HCT116 (cell line): ENCODE measurements around the gene SCGB1C2. TPM values are rescaled to one million over a fixed set of nuclear protein-coding genes. Genes with fewer than 3 reads are reported as not detected.
"Not testable (repeated sequence)": the region's sequence is repeated elsewhere in the genome, so short reads cannot be mapped to it uniquely, and the experiment has no call there.

Experiments
- ATAC-seq: fragments of 200-7000 bp; cut with Tn5 transposase; 2 replicates; pipeline ENCODE4 v1.9.1; 2020; ENCODE audit warnings: mild to moderate bottlenecking, moderate library complexity
- Bru-seq: library from RNA; stranded (reverse); fragments of 400-500 nt; gene quantifications from one replicate; lab custom pipeline; 2021; lab: Mats Ljungman, UMichigan
- BruChase-seq, 2 experiments: library from RNA; stranded (reverse); fragments of 400-500 nt; gene quantifications; one replicate each; lab custom pipeline; 2021; lab: Mats Ljungman, UMichigan
- BruUV-seq: library from RNA; stranded (reverse); fragments of 400-500 nt; replicated peaks from 2 replicates; lab custom pipeline; 2021; lab: Mats Ljungman, UMichigan
- CTCF ChIA-PET: fragments of 300-600 bp; sonication (Branson Sonifier 250); formaldehyde crosslinking; loops from one replicate; lab custom pipeline; 2021; ENCODE audit warnings: antibody characterized with exemption; lab: Charles Lee
- POLR2A ChIA-PET: fragments of 300-600, 350-600 bp; sonication (Branson Sonifier 250); formaldehyde crosslinking; loops from one replicate; lab custom pipeline; 2021; ENCODE audit warnings: antibody characterized with exemption; lab: Charles Lee
- RAD21 ChIA-PET, 2 experiments: fragments of 300-600 bp; sonication (Branson Sonifier 250); formaldehyde crosslinking; loops; one replicate each; lab custom pipeline; 2023; ENCODE audit warnings: low total read pairs in 2 of 2; ENCODE audit not compliant: uncharacterized antibody in 2 of 2, unreplicated experiment in 2 of 2, low non-redundant PET in 1 of 2; lab: Charles Lee
- DNase-seq: peaks from one replicate; pipeline ENCODE4 v3.0.0-alpha.2; 2010; ENCODE audit warnings: low read depth, low spot score
- H2AFZ ChIP-seq: fragments of 200-600 bp; shearing (Covaris generic), sonication (generic); 2 replicates; pipeline ENCODE4 v1.6.1; 2017; ENCODE audit warnings: low read depth, mixed run types, mixed read lengths, antibody characterized with exemption, low read length; ENCODE audit not compliant: poor library complexity, severe bottlenecking
- H3K27ac ChIP-seq: 2 replicates; pipeline ENCODE4 v1.5.1; 2012; ENCODE audit warnings: low read depth, low read length
- H3K27me3 ChIP-seq: fragments of 200-600 bp; sonication (generic); 2 replicates; pipeline ENCODE4 v1.6.1; 2016; ENCODE audit warnings: mixed run types, low read length, mixed read lengths; ENCODE audit not compliant: insufficient read depth
- H3K36me3 ChIP-seq, 2 experiments: fragments of 200-500 bp in 1 of 2; fragments of 200-600 bp in 1 of 2; sonication (Bioruptor generic) in 1 of 2; sonication (generic) in 1 of 2; 2 replicates each; pipeline versions ENCODE4 v1.5.1 to v1.6.1; 2014 to 2016; ENCODE audit warnings: low read length in 2 of 2, inconsistent platforms in 1 of 2, mixed read lengths in 1 of 2, mixed run types in 1 of 2; ENCODE audit not compliant: insufficient read depth in 2 of 2, control insufficient read depth in 1 of 2
- H3K4me1 ChIP-seq, 2 experiments: fragments of 200-600 bp in 1 of 2; sonication (generic) in 1 of 2; 2 replicates each; pipeline versions ENCODE4 v1.5.1 to v1.6.1; 2012 to 2017; ENCODE audit warnings: low read length in 2 of 2, inconsistent platforms in 1 of 2, mild to moderate bottlenecking in 1 of 2, mixed read lengths in 1 of 2, mixed run types in 1 of 2, moderate library complexity in 1 of 2; ENCODE audit not compliant: insufficient read depth in 2 of 2, control insufficient read depth in 1 of 2
- H3K4me2 ChIP-seq: fragments of 200-600 bp; sonication (generic); 2 replicates; pipeline ENCODE4 v1.6.1; 2017; ENCODE audit warnings: mixed run types, low read length, mixed read lengths
- H3K4me3 ChIP-seq, 2 experiments: fragments of 200-600 bp in 1 of 2; sonication (generic) in 1 of 2; replicated peaks in 1 of 2; 2 replicates each; pipeline ENCODE4 v1.5.1; 2011 to 2016; ENCODE audit warnings: low read length in 2 of 2, control low read depth in 1 of 2, low read depth in 1 of 2, mild to moderate bottlenecking in 1 of 2, mixed read lengths in 1 of 2, mixed run types in 1 of 2
- H3K79me2 ChIP-seq: fragments of 200-600 bp; sonication (generic); 2 replicates; pipeline ENCODE4 v1.6.1; 2017; ENCODE audit warnings: mild to moderate bottlenecking, mixed run types, low read length, moderate library complexity, mixed read lengths; ENCODE audit not compliant: insufficient read depth
- H3K9ac ChIP-seq: fragments of 200-600 bp; sonication (generic); 2 replicates; pipeline ENCODE4 v1.6.1; 2016; ENCODE audit warnings: low read length, mixed read lengths
- H3K9me2 ChIP-seq: fragments of 200-600 bp; sonication (generic), shearing (Covaris generic); 2 replicates; pipeline ENCODE4 v1.6.1; 2017; ENCODE audit warnings: mixed run types, mild to moderate bottlenecking, moderate library complexity; ENCODE audit not compliant: insufficient read depth
- H3K9me3 ChIP-seq, 2 experiments: fragments of 200-500 bp in 1 of 2; fragments of 200-600 bp in 1 of 2; sonication (Bioruptor generic) in 1 of 2; sonication (generic) in 1 of 2; 2 replicates each; pipeline ENCODE4 v1.6.1; 2014 to 2017; ENCODE audit warnings: low read length in 2 of 2, mixed read lengths in 2 of 2, inconsistent platforms in 1 of 2, low read depth in 1 of 2, mild to moderate bottlenecking in 1 of 2, mixed run types in 1 of 2, moderate library complexity in 1 of 2; ENCODE audit not compliant: control insufficient read depth in 1 of 2, insufficient read depth in 1 of 2
- H4K20me1 ChIP-seq: fragments of 200-600 bp; sonication (generic), shearing (Covaris generic); 2 replicates; pipeline ENCODE4 v1.6.1; 2017; ENCODE audit warnings: mixed run types, mild to moderate bottlenecking, moderate library complexity; ENCODE audit not compliant: insufficient read depth
- intact Hi-C: fragments of 100-400 bp; cut with micrococcal nuclease; formaldehyde crosslinking; loops from 2 replicates; pipeline ENCODE4 v1.10.0; 2022
- long read RNA-seq: library from polyadenylated mRNA; unstranded; transcript quantifications from one replicate; pipeline ENCODE4 v2.0.0, GENCODE V29; 2021; ENCODE audit not compliant: unreplicated experiment
- polyA plus RNA-seq: library from polyadenylated mRNA; unstranded; fragments of >200 nt; gene quantifications from 2 replicates; pipeline ENCODE4 v1.2.1, GENCODE V29; 2012; ENCODE audit warnings: missing spikeins
- total RNA-seq: library from RNA; stranded (reverse); gene quantifications from one replicate; pipeline ENCODE4 v1.2.1, GENCODE V29; 2021; ENCODE audit not compliant: unreplicated experiment

The SCGB1C2 gene
- total RNA-seq = not detected
- polyA plus RNA-seq = not detected in 2 replicates
- not detected for Bru-seq, nascent RNA
- not detected for BruChase-seq, experiment 1, labeled RNA remaining after a 6-hour chase
- BruChase-seq, experiment 2, labeled RNA remaining after a 2-hour chase = not detected
- long read RNA-seq = 0 reads

DNA sequence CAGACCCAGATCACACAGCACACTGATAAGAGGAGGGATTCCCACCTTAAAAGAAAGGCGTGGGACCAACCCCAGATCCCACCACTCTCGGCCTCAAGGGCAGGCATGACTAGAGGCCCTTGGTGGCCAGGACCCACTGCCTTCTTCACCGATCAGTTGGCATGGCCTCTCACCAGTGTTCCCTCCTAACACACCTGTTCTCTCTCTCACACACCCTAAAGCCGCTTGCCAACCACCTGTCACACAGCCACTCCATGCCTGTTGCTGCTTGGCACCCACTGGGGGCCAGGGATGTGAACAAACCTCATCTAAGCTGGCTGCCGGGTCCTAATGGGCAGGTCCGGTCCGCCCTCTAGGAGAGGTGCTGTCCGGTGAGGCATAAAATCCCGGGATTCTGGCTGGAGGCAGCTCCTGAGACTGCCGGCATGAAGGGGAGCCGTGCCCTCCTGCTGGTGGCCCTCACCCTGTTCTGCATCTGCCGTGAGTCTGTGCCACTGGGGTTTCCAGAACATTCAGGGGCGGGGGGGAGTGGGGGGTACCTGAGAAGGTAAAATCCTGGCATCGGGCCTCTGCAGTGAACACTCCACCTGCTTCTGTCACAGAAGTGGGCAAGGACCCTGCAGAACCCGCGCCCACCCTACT, at the start of gene SCGB1C2:
Gene SCGB1C2 (plus strand): TSS at position 404 of the 642 bp plus-strand sequence. CDS start 22 bp downstream, at position 426.
- ATAC-seq, H3K9ac ChIP-seq, H3K4me1 ChIP-seq, RAD21 ChIA-PET, BruUV-seq, H3K9me3 ChIP-seq, H3K27me3 ChIP-seq, intact Hi-C loops, H3K4me2 ChIP-seq, H3K36me3 ChIP-seq, H2AFZ ChIP-seq, POLR2A ChIA-PET, CTCF ChIA-PET, H4K20me1 ChIP-seq, H3K79me2 ChIP-seq, DNase-seq, H3K4me3 ChIP-seq, H3K9me2 ChIP-seq, H3K27ac ChIP-seq: not testable (repeated sequence)

DNA sequence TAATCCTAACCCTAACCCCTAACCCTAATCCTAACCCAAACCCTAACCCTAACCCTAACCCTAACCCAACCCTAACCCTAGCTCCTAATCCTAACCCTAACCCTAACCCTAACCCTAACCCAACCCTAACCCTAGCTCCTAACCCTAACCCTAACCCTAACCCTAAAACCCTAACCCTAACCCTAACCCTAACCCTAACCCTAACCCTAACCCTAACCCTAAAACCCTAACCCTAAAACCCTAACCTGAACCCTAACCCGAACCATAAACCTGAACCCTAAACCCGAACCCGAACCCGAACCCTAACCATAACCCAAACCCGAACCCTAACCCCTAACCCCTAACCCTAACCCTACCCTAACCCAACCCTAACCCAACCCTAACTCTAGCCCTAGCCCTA, 24.3 kb upstream of the SCGB1C2 start:
- BruUV-seq, DNase-seq, H3K9me2 ChIP-seq: not testable (repeated sequence)

More for the DNA sequence above, 24.3 kb upstream of the SCGB1C2 start:
- H3K4me1 ChIP-seq, H4K20me1 ChIP-seq, H2AFZ ChIP-seq, H3K4me2 ChIP-seq, H3K9me3 ChIP-seq, POLR2A ChIA-PET, H3K9ac ChIP-seq, H3K27me3 ChIP-seq, H3K36me3 ChIP-seq, intact Hi-C loops, ATAC-seq, RAD21 ChIA-PET, H3K4me3 ChIP-seq, H3K79me2 ChIP-seq, H3K27ac ChIP-seq, CTCF ChIA-PET: not testable (repeated sequence)
